Bronchial epithelial cell (primary cell): ENCODE measurements around the gene NTN5. TPM values are rescaled to one million over a fixed set of nuclear protein-coding genes. Genes with fewer than 3 reads are reported as not detected.

Experiments
- DNase-seq: peaks from one replicate; pipeline ENCODE4 v3.0.0-alpha.2; 2010; ENCODE audit warnings: low read depth
- FAIRE-seq: peaks from 2 replicates; lab custom pipeline; 2011; peaks lifted over from hg19 to GRCh38; lab: Jason Lieb, UNC
- H3K27me3 ChIP-seq: 2 replicates; pipeline ENCODE4 v1.5.1; 2011; ENCODE audit warnings: low read length; ENCODE audit not compliant: control insufficient read depth, insufficient read depth
- H3K36me3 ChIP-seq: 2 replicates; pipeline ENCODE4 v1.5.1; 2011; ENCODE audit warnings: low read length; ENCODE audit not compliant: control insufficient read depth, insufficient read depth
- H3K4me3 ChIP-seq: 2 replicates; pipeline ENCODE4 v1.5.1; 2011; ENCODE audit warnings: mild to moderate bottlenecking, low read depth, low read length, control low read depth
- total RNA-seq: library from RNA; depleted of rRNA; stranded (reverse); fragments of >200 nt; gene quantifications from 2 replicates; pipeline ENCODE4 v1.2.1, GENCODE V29; 2014
- TF ChIP-seq, protein P1 (sequence below): IDR thresholded peaks from 2 replicates; pipeline ENCODE4 v1.5.1; 2011; ENCODE audit warnings: mild to moderate bottlenecking, moderate library complexity, low read length, control low read depth, inconsistent platforms; ENCODE audit not compliant: insufficient read depth, severe bottlenecking

The NTN5 gene
- total RNA-seq, 1 donor from 2014 or later, result not detected

DNA sequence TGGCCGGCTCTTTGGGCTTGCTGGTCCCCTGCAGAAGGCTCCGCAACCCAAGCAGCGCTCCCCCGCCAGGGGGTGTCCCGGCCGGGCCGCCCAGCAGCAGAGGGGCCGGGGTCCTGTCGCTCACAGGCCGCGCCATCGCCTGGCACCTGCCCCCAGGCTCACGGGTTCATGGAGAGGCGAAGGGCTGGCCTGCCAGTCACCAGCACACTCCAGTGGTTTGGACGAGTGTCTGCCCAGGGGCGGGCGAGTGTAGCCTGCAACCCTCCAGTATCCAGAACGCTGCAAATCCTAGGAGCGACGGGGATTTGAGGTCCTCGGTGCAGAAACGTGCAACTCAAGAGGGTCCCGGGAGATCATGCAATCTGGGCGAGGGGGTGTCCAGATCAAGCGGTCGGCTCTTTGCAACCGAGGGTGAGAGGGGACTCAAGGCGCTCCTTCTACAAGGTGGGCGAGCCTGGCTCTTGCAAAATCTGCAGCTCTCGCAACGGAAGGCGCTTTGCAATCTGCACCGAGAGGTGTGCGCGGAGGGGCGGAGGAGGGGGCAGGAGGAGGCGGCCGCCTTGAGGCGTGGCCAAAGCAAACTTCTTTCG is 35.9 kb downstream of the NTN5 start, which contains the start of gene DBP:
DBP (minus strand) TSS at position 521 of the 590 bp plus-strand sequence; CDS start at position 136, 385 bp downstream.
- H3K4me3 ChIP-seq, result peak within 1 kb of the TSS; percentile 58
- DNase-seq (no peak), FAIRE-seq (no peak)
- TF ChIP-seq, protein P1, sequence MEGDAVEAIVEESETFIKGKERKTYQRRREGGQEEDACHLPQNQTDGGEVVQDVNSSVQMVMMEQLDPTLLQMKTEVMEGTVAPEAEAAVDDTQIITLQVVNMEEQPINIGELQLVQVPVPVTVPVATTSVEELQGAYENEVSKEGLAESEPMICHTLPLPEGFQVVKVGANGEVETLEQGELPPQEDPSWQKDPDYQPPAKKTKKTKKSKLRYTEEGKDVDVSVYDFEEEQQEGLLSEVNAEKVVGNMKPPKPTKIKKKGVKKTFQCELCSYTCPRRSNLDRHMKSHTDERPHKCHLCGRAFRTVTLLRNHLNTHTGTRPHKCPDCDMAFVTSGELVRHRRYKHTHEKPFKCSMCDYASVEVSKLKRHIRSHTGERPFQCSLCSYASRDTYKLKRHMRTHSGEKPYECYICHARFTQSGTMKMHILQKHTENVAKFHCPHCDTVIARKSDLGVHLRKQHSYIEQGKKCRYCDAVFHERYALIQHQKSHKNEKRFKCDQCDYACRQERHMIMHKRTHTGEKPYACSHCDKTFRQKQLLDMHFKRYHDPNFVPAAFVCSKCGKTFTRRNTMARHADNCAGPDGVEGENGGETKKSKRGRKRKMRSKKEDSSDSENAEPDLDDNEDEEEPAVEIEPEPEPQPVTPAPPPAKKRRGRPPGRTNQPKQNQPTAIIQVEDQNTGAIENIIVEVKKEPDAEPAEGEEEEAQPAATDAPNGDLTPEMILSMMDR, result peak; percentile 42
- no peaks in the 10 kb centered on the region for H3K36me3 ChIP-seq
- H3K27me3 ChIP-seq, result no peaks in the 10 kb centered on the region

DNA sequence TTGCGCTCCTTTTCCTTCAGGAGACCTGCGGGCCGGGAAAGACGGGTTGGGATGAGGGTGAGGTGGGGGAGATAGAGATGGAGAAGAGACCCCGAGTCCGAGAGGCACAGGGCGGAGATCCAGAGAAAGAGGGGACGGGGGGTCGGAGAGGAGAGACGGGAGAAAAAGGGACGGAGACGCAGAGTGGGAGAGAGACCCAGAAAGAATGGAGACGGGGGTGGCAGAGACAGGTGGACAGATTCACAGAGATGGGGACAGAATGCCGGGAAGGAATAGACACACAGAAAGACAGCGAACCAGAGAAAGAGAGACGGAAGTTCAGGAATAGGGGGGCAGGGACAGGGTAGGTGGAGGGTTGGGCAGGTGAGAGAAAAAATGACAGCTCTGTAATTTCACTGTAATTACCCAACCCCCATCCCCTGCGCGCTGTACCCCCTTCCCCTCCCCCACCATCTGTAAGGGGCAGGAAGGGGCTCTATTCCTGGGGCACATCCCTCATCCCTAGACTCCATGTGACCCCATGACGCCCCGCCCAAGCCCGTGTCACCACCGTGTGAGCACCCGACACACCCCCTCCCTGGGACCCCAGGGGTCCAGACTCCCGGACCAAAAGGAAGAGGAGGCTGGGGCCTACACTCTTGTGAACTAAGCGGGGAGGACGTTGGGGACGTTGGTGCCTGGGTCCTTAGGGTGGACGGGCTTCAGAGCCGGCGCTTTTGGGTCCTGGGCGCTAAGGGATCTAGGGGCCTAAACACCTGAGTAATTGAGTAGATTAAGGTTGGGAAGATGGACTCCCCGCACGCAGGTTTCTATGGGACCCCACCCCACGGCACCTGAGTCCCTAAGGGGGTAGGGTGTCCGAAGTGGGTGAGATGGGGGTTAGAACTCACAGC is 36.6 kb downstream of the NTN5 start:
- H3K4me3 ChIP-seq, result peak overlapping the region; percentile 58
- H3K27me3 ChIP-seq, result no peaks in the 10 kb centered on the region
- DNase-seq (no peak), FAIRE-seq (no peak)
- H3K36me3 ChIP-seq, result peaks cover 2% of the 10 kb centered on the region
- TF ChIP-seq, protein P1, result no peak

DNA sequence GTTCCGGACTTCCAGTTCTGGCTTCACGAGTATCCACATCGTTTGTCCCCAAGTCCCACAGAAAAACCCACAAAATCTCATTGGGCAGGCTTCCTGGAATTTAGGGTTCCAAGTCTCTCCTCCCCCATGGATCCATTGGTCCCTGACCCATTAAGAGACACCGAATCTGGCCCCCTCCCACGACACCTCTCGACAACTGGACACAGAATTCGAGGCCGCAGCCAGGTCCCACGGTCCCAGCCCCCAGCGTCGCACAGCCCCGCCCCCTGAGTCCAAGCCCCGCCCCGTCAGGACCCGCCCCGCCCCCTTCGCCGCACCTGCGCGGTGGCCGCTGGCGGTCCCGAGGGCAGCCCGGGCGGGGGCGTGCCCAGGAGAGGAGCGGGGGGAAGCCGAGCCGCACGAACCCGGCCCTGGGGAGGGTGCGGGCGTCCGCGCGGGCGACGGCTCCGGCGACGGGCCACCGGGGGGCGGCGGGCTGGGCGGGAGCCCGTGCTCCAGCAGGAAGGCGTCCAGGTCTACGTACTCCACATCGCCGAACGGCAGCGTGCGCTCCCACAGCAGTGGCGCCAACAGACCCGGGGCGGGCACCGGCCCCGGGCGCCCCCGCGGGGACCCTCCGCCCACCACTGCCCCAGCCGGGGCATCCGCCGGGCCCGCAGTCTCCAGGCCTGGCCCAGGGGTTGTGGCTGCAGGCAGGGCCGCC is 37.4 kb downstream of the NTN5 start:
- DNase-seq (no peak), FAIRE-seq (no peak)
- H3K36me3 ChIP-seq, result peaks cover 4% of the 10 kb centered on the region
- no peaks in the 10 kb centered on the region for H3K27me3 ChIP-seq
- TF ChIP-seq, protein P1, result no peak
- H3K4me3 ChIP-seq, result peak overlapping the region; percentile 58

DNA sequence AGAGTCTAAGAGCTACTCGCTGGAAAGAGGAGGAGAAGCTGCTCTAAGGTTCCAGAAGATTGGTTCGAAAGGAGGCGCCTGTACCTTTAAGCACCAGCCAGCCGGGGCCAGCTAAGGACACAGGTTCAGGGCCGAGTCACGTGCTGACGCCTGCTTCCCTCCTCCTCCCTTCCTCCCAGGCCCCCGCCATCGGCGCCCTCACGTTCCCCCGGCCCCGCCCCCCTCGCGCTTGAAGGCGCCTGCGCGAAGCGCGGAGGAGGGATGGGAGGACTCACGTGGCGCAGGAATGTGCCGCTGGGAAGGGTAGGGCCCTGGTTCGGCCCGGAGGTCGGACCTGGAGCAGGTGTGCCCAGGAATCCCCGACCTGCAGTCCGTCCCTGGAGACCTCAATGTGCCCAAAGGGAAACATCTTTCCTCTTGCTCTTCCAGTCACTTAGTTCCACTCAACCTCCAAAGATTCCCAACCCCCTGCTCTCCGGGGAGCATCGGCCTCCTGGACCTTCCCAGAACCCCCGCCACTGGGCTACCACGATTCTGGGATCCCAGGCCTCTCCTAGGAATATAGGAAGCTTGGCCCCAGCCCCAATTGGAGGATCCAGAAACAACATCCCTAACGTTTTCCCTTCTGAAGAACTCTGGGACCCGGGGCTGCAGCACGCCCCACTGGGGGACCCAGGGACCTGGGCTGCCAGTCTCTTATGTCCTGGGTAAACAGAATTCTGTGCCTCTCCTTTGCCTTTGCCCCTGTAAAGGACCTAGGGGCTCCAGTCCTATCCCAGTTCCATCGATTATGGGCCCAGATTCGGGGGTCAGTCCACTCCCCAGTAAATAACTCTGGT is 38.2 kb downstream of the NTN5 start:
- no peaks in the 10 kb centered on the region for H3K27me3 ChIP-seq
- H3K4me3 ChIP-seq, result peak overlapping the region; percentile 58
- no peak for FAIRE-seq
- peak; percentile 80 for DNase-seq
- H3K36me3 ChIP-seq, result peaks cover 7% of the 10 kb centered on the region
- TF ChIP-seq, protein P1, result no peak

DNA sequence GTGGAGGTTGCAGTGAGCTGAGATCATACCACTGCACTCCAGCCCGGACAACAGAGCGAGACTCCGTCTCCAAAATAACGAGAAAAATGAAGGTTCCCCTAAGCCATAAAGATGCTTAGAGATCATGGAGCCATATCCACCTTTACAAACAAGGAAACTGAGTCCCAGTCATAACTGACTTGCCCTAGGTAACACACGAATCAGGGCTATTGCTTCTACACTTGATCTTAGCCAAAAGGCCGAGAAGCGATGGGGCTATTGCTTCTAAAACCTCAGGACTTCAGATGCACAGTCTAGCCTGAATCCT is 38.8 kb downstream of the NTN5 start:
- no peak overlapping the region for H3K4me3 ChIP-seq
- TF ChIP-seq, protein P1, result no peak
- no peak for DNase-seq
- FAIRE-seq, result no peak
- H3K27me3 ChIP-seq, result no peaks in the 10 kb centered on the region
- H3K36me3 ChIP-seq, result peaks cover 7% of the 10 kb centered on the region
